SK-N-SH (cell line): ENCODE data around the gene MILR1. TPM values are rescaled to one million over a fixed set of nuclear protein-coding genes. Genes with fewer than 3 reads are reported as not detected.

Experiments
- CTCF ChIA-PET: fragments of 300-600, 350-600 bp; formaldehyde crosslinking; extraction: SDS; loops from one replicate; lab custom pipeline; 2021; lab: Yijun Ruan, JAX
- POLR2A ChIA-PET: fragments of 350-600 bp; sonication (Branson Sonifier 250); formaldehyde crosslinking; extraction: SDS; loops from one replicate; lab custom pipeline; 2020; ENCODE audit warnings: antibody characterized with exemption, inconsistent platforms; lab: Yijun Ruan, JAX
- DNase-seq: peaks from one replicate; pipeline ENCODE4 v3.0.0; 2012
- H2AFZ ChIP-seq: fragments of 200-600 bp; sonication (generic); 2 replicates; pipeline ENCODE4 v1.8.1; 2016; ENCODE audit warnings: antibody characterized with exemption, mild to moderate bottlenecking, low read depth
- H3F3A ChIP-seq: fragments of 200-600 bp; sonication (generic); replicated peaks from 2 replicates; pipeline ENCODE3; 2016; ENCODE audit warnings: antibody characterized with exemption, mild to moderate bottlenecking; ENCODE audit not compliant: insufficient read depth
- H3K27ac ChIP-seq, 2 experiments: fragments of 200-500 bp in 1 of 2; fragments of 200-600 bp in 1 of 2; sonication (Bioruptor generic) in 1 of 2; sonication (generic), shearing (Covaris generic) in 1 of 2; 2 replicates each; pipeline versions ENCODE4 v1.5.1 to v1.6.1; 2014 to 2016; ENCODE audit warnings: low read depth in 2 of 2, inconsistent platforms in 1 of 2, low read length in 1 of 2, mild to moderate bottlenecking in 1 of 2, mixed read lengths in 1 of 2
- H3K27me3 ChIP-seq: fragments of 200-600 bp; sonication (generic), shearing (Covaris generic); 2 replicates; pipeline ENCODE4 v1.6.1; 2016; ENCODE audit warnings: mixed run types; ENCODE audit not compliant: insufficient read depth
- H3K36me3 ChIP-seq, 2 experiments: fragments of 200-500 bp in 1 of 2; fragments of 200-600 bp in 1 of 2; sonication (Bioruptor generic) in 1 of 2; sonication (generic) in 1 of 2; replicated peaks in 1 of 2; 2 replicates each; pipeline versions ENCODE3 to v1.5.1; 2014 to 2016; ENCODE audit warnings: low read length in 1 of 2, mild to moderate bottlenecking in 1 of 2; ENCODE audit not compliant: insufficient read depth in 2 of 2, control insufficient read depth in 1 of 2
- H3K4me1 ChIP-seq, 2 experiments: fragments of 200-500 bp in 1 of 2; fragments of 200-600 bp in 1 of 2; sonication (Bioruptor generic) in 1 of 2; sonication (generic), shearing (Covaris generic) in 1 of 2; 2 replicates each; pipeline versions ENCODE4 v1.5.1 to v1.6.1; 2014 to 2016; ENCODE audit warnings: low read depth in 1 of 2, low read length in 1 of 2, mixed run types in 1 of 2; ENCODE audit not compliant: insufficient read depth in 2 of 2, control insufficient read depth in 1 of 2
- H3K4me2 ChIP-seq: fragments of 200-600 bp; sonication (generic), shearing (Covaris generic); 2 replicates; pipeline ENCODE4 v1.6.1; 2017; ENCODE audit warnings: mixed run types
- H3K4me3 ChIP-seq, 2 experiments: fragments of 200-500 bp in 1 of 2; fragments of 200-600 bp in 1 of 2; sonication (Bioruptor generic) in 1 of 2; sonication (generic), shearing (Covaris generic) in 1 of 2; 2 replicates each; pipeline versions ENCODE4 v1.5.1 to v1.8.1; 2014 to 2016; ENCODE audit warnings: low read depth in 2 of 2, inconsistent platforms in 1 of 2, low read length in 1 of 2, mild to moderate bottlenecking in 1 of 2, mixed read lengths in 1 of 2, moderate library complexity in 1 of 2
- H3K79me2 ChIP-seq: fragments of 200-600 bp; sonication (generic); 2 replicates; pipeline ENCODE4 v1.8.1; 2017; ENCODE audit warnings: mild to moderate bottlenecking; ENCODE audit not compliant: insufficient read depth
- H3K9ac ChIP-seq: fragments of 200-600 bp; sonication (generic); 2 replicates; pipeline ENCODE4 v1.6.1; 2017; ENCODE audit warnings: mixed run types
- H3K9me2 ChIP-seq: fragments of 200-600 bp; sonication (generic); 2 replicates; pipeline ENCODE4 v1.6.1; 2017; ENCODE audit warnings: mixed run types
- H3K9me3 ChIP-seq: fragments of 200-600 bp; sonication (generic); 2 replicates; pipeline ENCODE4 v1.6.1; 2017; ENCODE audit warnings: mixed run types, mild to moderate bottlenecking, moderate library complexity
- H4K20me1 ChIP-seq: fragments of 200-600 bp; sonication (generic); 2 replicates; pipeline ENCODE4 v1.6.1; 2017; ENCODE audit warnings: mild to moderate bottlenecking, mixed run types; ENCODE audit not compliant: insufficient read depth
- CHD2 ChIP-seq: fragments of 150-350 bp; IDR thresholded peaks from 2 replicates; pipeline ENCODE4 v1.6.1; 2018; ENCODE audit warnings: low read length; ENCODE audit not compliant: partially characterized antibody
- FOXJ3 ChIP-seq: sonication (generic); formaldehyde crosslinking; IDR thresholded peaks from 2 replicates; pipeline ENCODE4 v1.5.1; 2020; ENCODE audit warnings: mild to moderate bottlenecking, missing genetic modification reagents
- FOXM1 ChIP-seq: IDR thresholded peaks from 2 replicates; pipeline ENCODE4 v1.4.0; 2012; ENCODE audit warnings: low read depth, mild to moderate bottlenecking
- GATA2 ChIP-seq: sonication (generic); formaldehyde crosslinking; IDR thresholded peaks from 2 replicates; pipeline ENCODE4 v1.5.0; 2020; ENCODE audit warnings: mild to moderate bottlenecking, missing genetic modification reagents
- IRF3 ChIP-seq: fragments of 150-350 bp; IDR thresholded peaks from 2 replicates; pipeline ENCODE4 v1.6.1; 2016; ENCODE audit warnings: mild to moderate bottlenecking, low read depth, low read length
- MAX ChIP-seq: IDR thresholded peaks from 2 replicates; pipeline ENCODE4 v1.4.0; 2012; ENCODE audit warnings: low read depth
- NFIC ChIP-seq: IDR thresholded peaks from 2 replicates; pipeline ENCODE4 v1.4.0; 2012; ENCODE audit warnings: borderline replicate concordance
- NRF1 ChIP-seq: IDR thresholded peaks from 2 replicates; pipeline ENCODE4 v1.6.1; 2012; ENCODE audit warnings: low read depth, mild to moderate bottlenecking, low read length
- RAD21 ChIP-seq: IDR thresholded peaks from 2 replicates; pipeline ENCODE4 v1.6.1; 2012; ENCODE audit warnings: mild to moderate bottlenecking, low read length
- RFX5 ChIP-seq: IDR thresholded peaks from 2 replicates; pipeline ENCODE4 v1.6.1; 2012; ENCODE audit warnings: mild to moderate bottlenecking, improper control_type of control experiment, low read length
- RXRA ChIP-seq: IDR thresholded peaks from 2 replicates; pipeline ENCODE4 v1.4.0; 2012; ENCODE audit warnings: low read depth, mild to moderate bottlenecking, borderline replicate concordance
- SMC3 ChIP-seq: IDR thresholded peaks from 2 replicates; pipeline ENCODE4 v1.6.1; 2012; ENCODE audit warnings: low read depth, low read length, improper control_type of control experiment
- TEAD4 ChIP-seq: IDR thresholded peaks from 2 replicates; pipeline ENCODE4 v1.4.0; 2012; ENCODE audit warnings: mild to moderate bottlenecking, borderline replicate concordance; ENCODE audit not compliant: insufficient read depth
- USF1 ChIP-seq: IDR thresholded peaks from 2 replicates; pipeline ENCODE4 v1.4.0; 2012; ENCODE audit warnings: low read depth, borderline replicate concordance
- YY1 ChIP-seq: IDR thresholded peaks from 2 replicates; pipeline ENCODE4 v1.4.0; 2012; ENCODE audit warnings: low read depth, mild to moderate bottlenecking
- WGBS: methylation state at CpG from one replicate; pipeline ENCODE4 v1.1.6; 2017; ENCODE audit warnings: low lambda C conversion rate; 5-methylcytosine and 5-hydroxymethylcytosine counted together
- polyA plus RNA-seq, 3 experiments: library from polyadenylated mRNA; depleted of rRNA; stranded (reverse); fragments of >200 nt; gene quantifications; 2 replicates each; pipeline ENCODE4 v1.2.3, GENCODE V29; 2012

MILR1 gene
- polyA plus RNA-seq, 1 of the 3 experiments (the other 2 are of a cell fraction), result 4.9 TPM

GRCh38 chr17:64484380-64484779 is 35.5 kb downstream of the MILR1 start:
- no peak for DNase-seq
- H3K27ac ChIP-seq, result no peak overlapping the region
- no peak overlapping the region for H3K4me2 ChIP-seq
- CTCF ChIA-PET, result interaction anchor here (0.7 to 10.2 kb wide), 7 partner anchors 7 to 164 kb away, joined by 3 to 76 read pairs (median 3); partner anchors contain the start of gene POLG2
- no peaks in the 10 kb centered on the region for H4K20me1 ChIP-seq
- H3K79me2 ChIP-seq, result no peaks in the 10 kb centered on the region
- no peak overlapping the region for H3K4me3 ChIP-seq
- 92% methylated on average over 3 of the region's 3 CpGs for WGBS
- H3K4me1 ChIP-seq, result no peaks in the 10 kb centered on the region
- H3F3A ChIP-seq, result peaks cover 8% of the 10 kb centered on the region
- no peaks in the 10 kb centered on the region for H3K9me3 ChIP-seq
- H2AFZ ChIP-seq, result no peak overlapping the region
- POLR2A ChIA-PET, result interaction anchor here (2.5 kb wide), 1 partner anchor 13 kb away, joined by 10 read pairs; the partner anchor contains the start of gene POLG2
- no peaks in the 10 kb centered on the region for H3K27me3 ChIP-seq
- no peak overlapping the region for H3K9ac ChIP-seq
- H3K9me2 ChIP-seq, result no peaks in the 10 kb centered on the region
- peaks cover 60 to 80% of the 10 kb centered on the region in 2 experiments for H3K36me3 ChIP-seq
- TF ChIP-seq TEAD4, result no peak
- TF ChIP-seq MAX, result no peak
- no peak for TF ChIP-seq CHD2
- TF ChIP-seq NRF1, result no peak
- no peak for TF ChIP-seq YY1
- TF ChIP-seq RAD21, result no peak
- no peak for TF ChIP-seq RXRA

- no peak overlapping the region for H3K4me2 ChIP-seq
- no peak overlapping the region for H2AFZ ChIP-seq
- H3K4me1 ChIP-seq, result no peaks in the 10 kb centered on the region
- H3K4me3 ChIP-seq, result no peak overlapping the region
- H3K79me2 ChIP-seq, result peaks cover 13% of the 10 kb centered on the region; the same call in 1 of the 2 replicates
- H3K36me3 ChIP-seq, result peaks cover 61 to 80% of the 10 kb centered on the region in 2 experiments
- WGBS, result 94% methylated on average over 2 of the region's 2 CpGs
- no peaks in the 10 kb centered on the region for H3K9me2 ChIP-seq
- H3F3A ChIP-seq, result no peaks in the 10 kb centered on the region
- DNase-seq, result no peak
- TF ChIP-seq NFIC (no peak), IRF3 (no peak), CHD2 (no peak), MAX (no peak), SMC3 (no peak), FOXM1 (no peak), RFX5 (no peak), GATA2 (no peak), FOXJ3 (CRISPR knock-in tag) (no peak), USF1 (no peak), YY1 (no peak)
- no peak overlapping the region for H3K9ac ChIP-seq
- ChIA-PET CTCF (interaction anchor here (1.1 to 6.7 kb wide), 4 partner anchors 9 to 68 kb away, joined by 3 to 76 read pairs (median 33); partner anchors contain the start of genes CEP95 and DDX5), POLR2A (interaction anchor here (1.2 kb wide), 1 partner anchor 8 kb away, joined by 3 read pairs; the partner anchor contains the start of gene POLG2)
- H3K27me3 ChIP-seq, result no peaks in the 10 kb centered on the region
- H3K27ac ChIP-seq, result no peak overlapping the region
- no peaks in the 10 kb centered on the region for H3K9me3 ChIP-seq
- H4K20me1 ChIP-seq, result no peaks in the 10 kb centered on the region
Measured at GRCh38 chr17:64488301-64488700, 39.4 kb downstream of the MILR1 start.
